NK-92 treated with Interleukin-12 subunit alpha and Interleukin-12 subunit beta, amount 100 ng/mL, for 24 hours (cell line): Measurements from ENCODE around the gene GSX1.

Experiments used
- DNase-seq: peaks from one replicate; lab custom pipeline; 2025; lab: John Stamatoyannopoulos, UW

GSX1 gene

GRCh38 chr13:27834095-27834494 lies 41.8 kb downstream of the GSX1 start:
- DNase-seq = no peak

DNA sequence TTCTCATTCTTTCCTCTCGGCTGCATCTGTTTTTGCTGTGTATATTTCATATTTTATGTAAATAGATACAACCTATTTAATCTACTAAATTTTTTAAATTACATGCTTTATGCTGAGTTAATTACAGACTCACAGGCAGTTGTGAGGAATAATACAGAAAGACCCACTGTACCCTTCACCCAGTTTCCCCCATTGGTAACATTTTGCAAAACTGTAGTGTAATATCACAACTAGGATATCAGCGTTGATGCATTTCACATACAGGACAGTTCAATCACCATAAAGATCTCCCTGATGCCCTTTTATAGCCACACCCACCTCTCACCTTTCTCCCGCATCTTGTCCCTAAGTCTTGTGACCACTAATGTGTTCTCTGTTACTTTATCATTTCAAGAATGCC lies 43.5 kb downstream of the GSX1 start:
- DNase-seq = no peak

- DNase-seq = no peak
Measured at GRCh38 chr13:27839809-27840467, 47.7 kb downstream of the GSX1 start.

- no peak for DNase-seq
Measured at GRCh38 chr13:27842571-27842970, 50.3 kb downstream of the GSX1 start.
